ENCODE measurements around the gene GAB2. TPM values are rescaled to one million over a fixed set of nuclear protein-coding genes. Genes with fewer than 3 reads are reported as not detected.
A peak's percentile ranks its signal among the peaks of the same experiment; 100 is the strongest.

The GAB2 gene
- total RNA-seq, 3 donors from 2014 or later, result 21.5 to 36.1 (median 26.6) TPM

- no peak for ATAC-seq
- no peak overlapping the region for H3K4me3 ChIP-seq
- DNase-seq, result no peak
- peaks cover 7% of the 10 kb centered on the region for H3K4me1 ChIP-seq (ENCODE audit: low read depth)
- H3K9me3 ChIP-seq, result no peaks in the 10 kb centered on the region
- H3K36me3 ChIP-seq (ENCODE audit: low read depth), result no peaks in the 10 kb centered on the region
- TF ChIP-seq CTCF (IDR thresholded peaks at IDR 0.05), result no peak
- intact Hi-C loops (cut with DNase I, micrococcal nuclease), result no loop called here
These were observed 224.7 kb downstream of the GAB2 start for GRCh38 chr11:78192911-78193351.

- ATAC-seq, result no peak
- no peak for TF ChIP-seq CTCF (IDR thresholded peaks at IDR 0.05)
- DNase-seq, result peak in 1 of 3 donors; percentile 36
- Histone ChIP-seq H3K4me3 (no peak overlapping the region), H3K36me3 (ENCODE audit: low read depth) (no peaks in the 10 kb centered on the region), H3K4me1 (ENCODE audit: low read depth) (peaks cover 9% of the 10 kb centered on the region), H3K9me3 (no peaks in the 10 kb centered on the region)
- intact Hi-C loops (cut with DNase I, micrococcal nuclease), result no loop called here
These were observed 225.3 kb downstream of the GAB2 start for GRCh38 chr11:78192223-78192719.

- no peaks in the 10 kb centered on the region for H3K9me3 ChIP-seq
- ATAC-seq (no peak), DNase-seq (peak in 1 of 3 donors; percentile 32)
- intact Hi-C loops (cut with DNase I, micrococcal nuclease), result no loop called here
- peaks cover 14% of the 10 kb centered on the region for H3K4me1 ChIP-seq (ENCODE audit: low read depth)
- no peak overlapping the region for H3K4me3 ChIP-seq
- H3K36me3 ChIP-seq (ENCODE audit: low read depth), result no peaks in the 10 kb centered on the region
- no peak for TF ChIP-seq CTCF (IDR thresholded peaks at IDR 0.05)
These were observed 226.6 kb downstream of the GAB2 start for GRCh38 chr11:78190871-78191538.

GRCh38 chr11:78190374-78190773 is 227.2 kb downstream of the GAB2 start:
- no peak for ATAC-seq
- Histone ChIP-seq H3K4me1 (ENCODE audit: low read depth) (peaks cover 14% of the 10 kb centered on the region), H3K4me3 (no peak overlapping the region), H3K36me3 (ENCODE audit: low read depth) (no peaks in the 10 kb centered on the region), H3K9me3 (no peaks in the 10 kb centered on the region)
- no peak for TF ChIP-seq CTCF (IDR thresholded peaks at IDR 0.05)
- peak in 1 of 3 donors; percentile 31 for DNase-seq
- intact Hi-C loops (cut with DNase I, micrococcal nuclease), result no loop called here

- intact Hi-C loops (cut with DNase I, micrococcal nuclease), result no loop called here
- DNase-seq, result peak in 1 of 3 donors; percentile 46
- peaks cover 14% of the 10 kb centered on the region for H3K4me1 ChIP-seq (ENCODE audit: low read depth)
These were observed 227.8 kb downstream of the GAB2 start for GRCh38 chr11:78189851-78190250.

More at GRCh38 chr11:78189851-78190250, 227.8 kb downstream of the GAB2 start:
- Histone ChIP-seq H3K36me3 (ENCODE audit: low read depth) (no peaks in the 10 kb centered on the region), H3K9me3 (no peaks in the 10 kb centered on the region), H3K4me3 (no peak overlapping the region)
- ATAC-seq, result no peak
- no peak for TF ChIP-seq CTCF (IDR thresholded peaks at IDR 0.05)
